Fibroblast of skin of back (primary cell): ENCODE results near the gene CCL19. TPM values are rescaled to one million over a fixed set of nuclear protein-coding genes. Genes with fewer than 3 reads are reported as not detected.
"Not testable (repeated sequence)": the region's sequence is repeated elsewhere in the genome, so short reads cannot be mapped to it uniquely, and the experiment has no call there.

ENCODE experiments used
- DNase-seq: peaks from one replicate; pipeline ENCODE4 v3.0.0-alpha.2; 2013
- polyA plus RNA-seq, 2 experiments: library from polyadenylated mRNA; unstranded; fragments of 120-200 nt; gene quantifications; one replicate each; pipeline ENCODE4 v1.2.1, GENCODE V29; 2013; ENCODE audit not compliant: insufficient read length in 2 of 2

CCL19 gene
- not detected for polyA plus RNA-seq (2013, experiment 1 of 2; ENCODE audit: insufficient read length)
- not detected for polyA plus RNA-seq (2013, experiment 2 of 2; ENCODE audit: insufficient read length)

GRCh38 chr9:34690983-34691935 is at the start of gene CCL19:
Gene CCL19 (minus strand): TSS chr9:34691276. CDS start chr9:34691139, 137 bp downstream.
- DNase-seq = no peak

DNA sequence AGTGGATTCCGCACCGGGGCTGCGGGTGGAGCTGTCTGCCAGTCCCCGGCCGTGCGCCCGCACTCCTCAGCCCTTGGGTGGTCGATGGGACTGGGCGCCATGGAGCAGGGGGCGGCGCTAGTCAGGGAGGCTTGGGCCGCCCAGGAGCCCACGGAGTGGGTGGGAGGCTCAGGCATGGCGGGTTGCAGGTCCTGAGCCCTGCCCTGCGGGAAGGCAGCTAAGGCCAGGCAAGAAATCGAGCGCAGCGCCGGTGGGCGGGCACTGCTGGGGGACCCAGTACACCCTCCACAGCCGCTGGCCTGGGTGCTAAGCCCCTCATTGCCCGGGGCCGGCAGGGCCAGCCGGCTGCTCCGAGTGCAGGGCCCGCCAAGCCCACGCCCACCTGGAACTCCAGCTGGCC is 49.1 kb upstream of the CCL19 start:
- not testable (repeated sequence) for DNase-seq

GRCh38 chr9:34737677-34738260 is 46.7 kb upstream of the CCL19 start:
- DNase-seq = no peak

DNA sequence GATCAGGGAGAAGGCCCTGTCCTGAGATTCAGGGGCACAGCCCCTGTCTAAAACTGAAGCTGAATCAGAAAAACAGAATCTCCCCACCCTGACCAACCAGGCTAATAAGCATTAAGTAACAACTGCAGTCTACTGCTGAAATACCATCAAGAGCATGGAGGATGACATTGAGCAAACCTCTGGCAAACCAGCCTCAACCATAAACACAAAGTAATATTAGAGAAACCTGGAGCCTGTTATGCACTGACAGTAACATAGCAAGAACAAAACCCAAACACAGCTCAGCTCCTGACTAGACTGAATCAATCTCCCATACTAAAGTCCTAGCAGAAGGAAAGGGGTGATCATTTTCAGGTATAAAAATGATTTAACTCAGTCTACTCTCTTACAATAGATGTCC is 43.6 kb upstream of the CCL19 start:
- no peak for DNase-seq

GRCh38 chr9:34732886-34733285 is 41.8 kb upstream of the CCL19 start:
- no peak for DNase-seq

GRCh38 chr9:34732478-34732877 is 41.4 kb upstream of the CCL19 start:
- DNase-seq = no peak

DNA sequence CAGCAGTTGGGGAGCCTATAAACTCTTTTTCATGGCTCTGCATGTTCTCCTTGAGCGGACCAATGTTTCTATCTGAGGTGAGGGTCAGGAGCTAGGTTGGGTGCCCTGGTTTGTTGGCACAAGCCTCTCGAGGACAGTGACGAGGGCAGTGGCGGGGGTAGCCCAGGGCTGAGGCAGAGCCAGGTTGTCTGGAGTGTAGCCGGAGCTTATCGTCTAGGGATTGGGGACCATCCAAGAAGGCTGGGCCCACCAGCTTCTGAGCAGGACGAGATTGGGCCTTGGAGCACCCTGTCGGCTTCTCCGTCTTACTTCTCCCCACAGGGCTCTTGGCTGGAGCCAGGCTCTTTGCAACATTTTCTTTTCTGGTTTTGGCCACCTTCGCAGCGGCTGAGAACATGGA is 32.1 kb upstream of the CCL19 start:
- DNase-seq = no peak

- DNase-seq = not testable (repeated sequence)
Measured at GRCh38 chr9:34719769-34720025, 28.6 kb upstream of the CCL19 start.

GRCh38 chr9:34719021-34719768 is 28.1 kb upstream of the CCL19 start:
- no peak for DNase-seq

- DNase-seq = no peak
Measured at GRCh38 chr9:34717996-34718614, 27.0 kb upstream of the CCL19 start.

DNA sequence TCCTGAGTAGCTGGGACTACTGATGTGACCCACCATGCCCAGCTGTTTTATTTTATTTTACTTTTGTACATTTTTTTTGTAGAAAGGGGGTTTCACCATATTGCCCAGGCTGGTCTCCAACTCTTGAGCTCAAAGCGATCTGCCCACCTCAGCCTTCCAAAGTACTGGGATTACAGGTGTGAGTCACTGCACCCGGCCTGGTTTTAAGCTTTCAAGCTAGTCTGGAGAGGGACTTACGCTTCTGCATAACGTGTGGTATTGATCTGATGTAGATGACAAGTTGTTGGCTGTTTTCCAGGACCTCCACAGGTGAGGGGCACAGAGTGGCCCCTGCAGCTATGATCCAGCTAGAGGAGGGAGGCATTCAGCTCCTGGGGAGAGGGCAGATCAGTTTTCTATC is 25.6 kb upstream of the CCL19 start:
- DNase-seq = no peak

DNA sequence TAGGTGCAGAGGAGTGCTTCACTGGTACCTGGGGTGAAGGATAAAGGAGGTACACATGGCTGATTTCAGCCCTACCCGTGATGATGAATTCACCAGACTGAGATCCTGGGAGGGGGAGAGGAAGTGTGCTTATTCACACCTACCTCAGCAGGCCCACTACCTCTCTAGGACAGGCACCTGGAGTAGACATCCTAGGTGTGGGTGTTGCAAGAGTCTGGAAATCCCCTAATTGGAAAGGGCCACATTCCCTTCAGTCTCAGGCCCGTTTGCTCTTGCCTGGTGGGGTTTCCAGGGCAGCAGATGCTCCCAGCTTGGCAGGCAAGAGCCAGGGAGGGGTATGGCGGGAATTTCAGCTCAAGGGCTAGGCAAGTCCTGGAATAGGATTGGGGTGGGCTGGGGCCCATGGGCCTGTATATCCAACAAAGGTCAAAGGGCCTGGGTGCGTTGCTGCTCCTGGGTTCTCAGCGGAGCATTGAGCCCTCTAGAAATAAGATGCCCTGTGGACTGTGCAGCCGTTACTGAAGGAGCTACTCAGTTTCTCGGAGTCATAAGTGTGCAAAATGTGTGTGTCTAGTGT is 24.7 kb upstream of the CCL19 start:
- DNase-seq = no peak

DNA sequence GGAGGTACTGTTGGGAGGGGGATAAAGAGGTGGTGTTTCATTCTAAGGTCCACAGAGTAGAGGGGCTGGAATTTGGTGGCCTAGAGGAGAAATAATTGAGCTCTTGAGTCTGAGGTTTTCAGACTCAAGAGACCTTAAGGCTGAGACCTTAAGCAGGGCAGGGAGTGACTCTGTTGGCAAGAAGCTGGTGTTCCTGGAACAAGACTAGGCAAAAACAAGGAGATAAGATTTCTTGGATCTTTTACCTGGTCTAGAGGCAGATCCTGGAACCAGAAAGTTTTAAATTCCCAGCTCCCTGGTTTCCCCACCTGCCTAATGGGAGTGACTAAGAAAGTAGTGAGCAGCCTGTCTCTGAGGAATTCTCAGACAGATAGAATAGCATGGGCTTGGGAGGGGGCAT is 22.9 kb upstream of the CCL19 start:
- DNase-seq = no peak

- no peak for DNase-seq
Measured at GRCh38 chr9:34712140-34712539, 21.1 kb upstream of the CCL19 start.

GRCh38 chr9:34710023-34710422 is 18.9 kb upstream of the CCL19 start, which contains the start of gene CCL21:
Gene CCL21 (minus strand): TSS chr9:34710136. CDS start chr9:34710066, 70 bp downstream.
- DNase-seq = no peak

GRCh38 chr9:34709196-34709978 is 18.3 kb upstream of the CCL19 start:
- no peak for DNase-seq

DNA sequence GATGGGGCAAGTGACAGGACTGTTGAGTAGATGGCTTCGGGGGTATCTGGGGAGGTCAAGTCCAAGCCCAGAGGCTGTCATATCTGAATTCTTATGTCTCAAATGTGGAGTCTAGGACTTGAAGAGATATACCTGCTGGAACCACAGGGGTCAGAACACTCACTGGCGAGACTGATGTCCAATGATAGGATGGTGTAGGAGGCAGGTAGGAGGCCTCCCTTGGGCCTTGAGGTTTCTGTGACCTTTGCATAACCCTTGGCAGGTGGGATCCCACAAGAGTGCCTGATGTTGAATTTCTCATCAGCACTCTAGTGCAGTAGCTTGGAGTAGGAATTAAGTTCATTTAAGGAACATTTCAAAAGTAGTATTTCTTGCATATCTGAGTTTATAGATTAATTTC is 16.1 kb upstream of the CCL19 start:
- no peak for DNase-seq

GRCh38 chr9:34701769-34702736 is 11.0 kb upstream of the CCL19 start:
- peak; percentile 68 for DNase-seq

DNA sequence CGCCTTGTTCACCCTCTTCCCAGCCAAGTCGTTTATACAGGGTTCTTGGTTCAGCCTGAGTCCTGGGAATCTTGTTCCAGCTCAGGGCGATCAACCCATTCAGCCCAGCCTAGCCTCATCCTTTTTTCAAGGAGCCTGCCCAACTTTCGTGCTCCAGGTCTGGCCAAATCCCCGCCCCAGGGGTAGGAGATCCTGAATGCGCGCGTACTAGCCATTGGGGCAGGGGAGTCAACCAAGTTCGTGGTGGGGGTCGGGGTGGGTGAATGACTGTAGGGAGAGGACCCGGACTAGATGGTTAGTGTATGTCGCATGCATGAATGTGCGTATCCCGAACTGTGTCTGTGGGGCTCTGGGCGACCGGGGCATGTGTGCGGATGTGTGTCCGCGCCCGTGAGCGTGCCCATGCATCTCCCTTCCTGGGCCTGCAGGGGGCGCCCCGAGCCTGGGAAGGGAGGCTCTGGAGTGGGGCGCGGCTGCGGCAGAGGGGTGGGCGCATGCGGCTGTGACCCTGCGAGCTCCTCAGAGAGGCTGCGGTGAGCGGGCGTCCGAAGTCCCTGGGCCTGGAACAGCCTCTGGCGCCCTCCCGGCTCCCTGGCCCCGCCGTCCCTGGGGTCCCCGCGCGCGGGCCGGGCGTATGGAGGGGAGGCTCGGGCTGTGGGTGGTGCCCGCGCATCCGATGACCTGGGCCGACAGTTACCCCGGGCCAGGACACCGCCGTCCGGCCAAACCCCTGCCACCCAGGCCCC is 10.1 kb upstream of the CCL19 start:
- peak; percentile 63 for DNase-seq

DNA sequence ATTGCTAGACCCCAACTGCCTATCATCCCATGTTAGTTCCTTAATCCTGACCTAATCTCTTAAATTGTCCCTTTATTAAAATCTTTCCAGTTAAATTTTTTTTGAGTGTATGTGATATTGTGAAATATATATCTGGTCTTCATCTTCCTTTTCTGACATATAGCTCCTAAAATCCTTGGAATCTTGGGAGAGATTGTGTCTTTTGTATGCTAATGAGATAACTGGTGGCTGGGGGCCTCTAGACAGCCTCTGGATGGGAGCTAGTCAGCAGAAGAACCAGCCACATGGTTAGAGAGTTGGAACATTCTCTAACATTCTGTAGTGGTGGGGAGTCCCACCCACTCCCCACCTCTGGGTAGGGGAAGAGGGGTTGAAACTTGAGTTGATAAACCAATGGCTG is 3.7 kb upstream of the CCL19 start:
- no peak for DNase-seq
